Measurements from ENCODE around the gene TH. TPM values are rescaled to one million over a fixed set of nuclear protein-coding genes. Genes with fewer than 3 reads are reported as not detected.

TH gene
- total and polyA plus RNA-seq, 2 of the 8 experiments (the other 6 are each of a cell fraction or from before 2014, with no cell fraction given): 0.09 TPM; not detected in 1

- no peak for TF ChIP-seq E2F6 (IDR thresholded peaks at IDR 0.05)
- no peak for TF ChIP-seq POLR2A (IDR thresholded peaks at IDR 0.05; ENCODE audit: control extremely low read depth in 1 of 2, low read depth in 2 of 2, low read length in 2 of 2)
- TF ChIP-seq KDM5A (IDR thresholded peaks at IDR 0.05; ENCODE audit: low read length): no peak
- TF ChIP-seq CHD2 (IDR thresholded peaks at IDR 0.05; ENCODE audit: low read length): no peak
- no peak for TF ChIP-seq MAX (IDR thresholded peaks at IDR 0.05)
- no peak for TF ChIP-seq ASH2L (IDR thresholded peaks at IDR 0.05; ENCODE audit: low read length)
- TF ChIP-seq SIRT6 (IDR thresholded peaks at IDR 0.05; ENCODE audit: low read length): no peak
These were observed 45.8 kb upstream of the TH start (continued) for GRCh38 chr11:2217211-2218030.
